K562 (cell line): ENCODE data around the gene TAP2. TPM values are rescaled to one million over a fixed set of nuclear protein-coding genes. Genes with fewer than 3 reads are reported as not detected.

ENCODE experiments used
- GABPB1 ChIP-seq: sonication (generic); formaldehyde crosslinking; IDR thresholded peaks from 2 replicates; pipeline ENCODE4 v1.8.0; 2022; ENCODE audit warnings: mild to moderate bottlenecking, missing genetic modification reagents
- GMEB1 ChIP-seq: fragments of 250-450 bp; sonication (Bioruptor Pico); IDR thresholded peaks from 2 replicates; pipeline ENCODE4 v1.4.0; 2020; ENCODE audit warnings: mild to moderate bottlenecking
- GTF2A2 ChIP-seq: IDR thresholded peaks from 2 replicates; pipeline ENCODE4 v1.6.1; 2016; ENCODE audit warnings: mild to moderate bottlenecking, missing genetic modification characterization, missing compliant biosample characterization
- HDAC3 ChIP-seq: fragments of 450-650 bp; IDR thresholded peaks from 2 replicates; pipeline ENCODE4 v1.6.1; 2018; ENCODE audit warnings: borderline replicate concordance, mild to moderate bottlenecking, moderate library complexity; ENCODE audit not compliant: partially characterized antibody
- MEF2A ChIP-seq: IDR thresholded peaks from 2 replicates; pipeline ENCODE4 v1.6.1; 2011; ENCODE audit warnings: low read depth, mild to moderate bottlenecking, low read length, moderate library complexity; ENCODE audit not compliant: control insufficient read depth
- MGA ChIP-seq: fragments of 450-650 bp; IDR thresholded peaks from 2 replicates; pipeline ENCODE4 v1.6.1; 2016; ENCODE audit warnings: mild to moderate bottlenecking, moderate library complexity
- PHF21A ChIP-seq: fragments of 450-650 bp; IDR thresholded peaks from 2 replicates; pipeline ENCODE4 v1.6.1; 2017; ENCODE audit warnings: low read depth, borderline replicate concordance
- PRDM10 ChIP-seq: fragments of 450-650 bp; IDR thresholded peaks from 2 replicates; pipeline ENCODE4 v1.6.1; 2018; ENCODE audit not compliant: partially characterized antibody
- TAF7 ChIP-seq: fragments of 450-650 bp; IDR thresholded peaks from 2 replicates; pipeline ENCODE4 v1.6.1; 2016; ENCODE audit warnings: missing genetic modification characterization, missing compliant biosample characterization
- ZNF174 ChIP-seq: fragments of 250-450 bp; sonication (Bioruptor Pico); IDR thresholded peaks from 2 replicates; pipeline ENCODE4 v1.4.0; 2020; ENCODE audit warnings: mild to moderate bottlenecking
- polyA plus RNA-seq, 8 experiments: library from polyadenylated mRNA; depleted of rRNA in 4 of 8; stranded (reverse) in 5 of 8; unstranded in 3 of 8; fragments of >200 nt; fragmentation: Nextera tagmentation in 2 of 8; fragmentation: Illumina TruSeq in 1 of 8; extraction: Ambion mirVana in 2 of 8; extraction: Trizol in 1 of 8; gene quantifications; 2 replicates each; pipeline versions ENCODE4 v1.2.1 to v1.2.3, GENCODE V29; 2011 to 2014; ENCODE audit warnings: inconsistent platforms in 1 of 8, missing spikeins in 1 of 8
- total RNA-seq, 7 experiments: library from RNA; depleted of rRNA in 6 of 7; stranded (reverse); fragments of >200 nt in 6 of 7; fragmentation: Illumina TruSeq in 2 of 7; extraction: Trizol in 2 of 7; gene quantifications; 2 replicates each; pipeline versions ENCODE4 v1.2.1 to v1.2.3, GENCODE V29; 2011 to 2021; ENCODE audit warnings: low replicate concordance in 1 of 7

TAP2 gene
- total and polyA plus RNA-seq, 9 of the 15 experiments (the other 6 are each of a cell fraction or from before 2014, with no cell fraction given): 2.0 to 53.5 (median 19.6) TPM

- TF ChIP-seq PHF21A: peak; percentile 65; the same call in 1 of the 2 replicates
- TF ChIP-seq MEF2A: no peak
- peak; percentile 76 for TF ChIP-seq HDAC3
- TF ChIP-seq TAF7: no peak
- TF ChIP-seq GTF2A2 (tag): no peak
- no peak for TF ChIP-seq ZNF174 (CRISPR knock-in tag)
- TF ChIP-seq GMEB1 (CRISPR knock-in tag): no peak
- no peak for TF ChIP-seq GABPB1
- no peak for TF ChIP-seq MGA
- TF ChIP-seq PRDM10: no peak
These were observed 18.8 kb upstream of the TAP2 start (continued) for GRCh38 chr6:32857156-32857891.
